Activated CD4-positive, alpha-beta T cell treated with anti-CD3 and anti-CD28 coated beads, Interleukin-2, Interleukin-6, amounts not matched to agents 100 ng/mL and 50 ng/mL, durations not matched to agents 16 hours and 8 hours (primary cell): ENCODE results near the gene KRT75.
A peak's percentile ranks its signal among the peaks of the same experiment; 100 is the strongest.

Experiments used
- DNase-seq: peaks from one replicate; pipeline ENCODE4 v3.0.0-alpha.2; 2020

Gene KRT75

DNA sequence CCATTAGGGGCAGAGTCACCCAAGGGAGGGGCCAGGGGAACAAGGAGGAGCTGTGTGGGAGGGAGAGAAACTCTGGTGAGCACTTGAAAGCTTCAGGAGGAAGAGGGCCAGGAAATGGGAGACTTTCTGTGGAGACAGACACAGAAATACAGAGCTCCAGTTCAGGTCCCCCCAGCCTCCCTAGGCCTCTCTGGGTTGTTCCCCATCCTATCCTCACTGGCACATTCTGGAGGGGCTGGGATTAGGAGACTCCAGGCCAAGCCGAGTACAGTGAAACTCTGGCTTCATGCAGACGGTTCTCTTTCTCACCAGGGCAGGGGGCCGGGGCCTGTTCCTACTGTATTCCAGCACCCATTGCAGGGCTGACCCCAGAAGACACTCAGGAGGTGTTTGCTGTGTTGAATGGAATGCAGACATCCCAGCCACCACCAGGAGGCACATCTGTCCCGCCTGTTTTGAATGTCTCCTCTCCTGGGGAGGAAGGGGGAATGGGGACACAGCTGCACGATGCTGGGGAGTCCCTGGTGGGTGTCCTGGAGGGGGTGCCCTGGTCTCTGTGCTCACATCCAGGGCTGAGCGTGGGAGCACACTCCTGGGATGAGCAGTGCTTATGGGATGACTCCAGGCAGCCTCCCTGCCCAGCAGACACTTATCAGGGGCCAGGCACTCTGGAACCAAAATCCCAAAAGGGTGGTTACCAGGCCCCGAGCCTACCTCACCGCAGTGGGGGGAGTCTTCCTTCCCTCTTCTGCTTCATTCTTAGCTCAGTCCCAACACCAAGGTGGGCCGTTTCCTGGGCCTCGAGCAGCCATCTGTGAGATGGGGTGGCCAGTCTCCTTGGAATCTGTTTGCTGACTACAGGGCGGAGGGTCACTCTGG lies 43.2 kb downstream of the KRT75 start:
- no peak for DNase-seq

GRCh38 chr12:52389313-52390207 lies 44.6 kb downstream of the KRT75 start:
- no peak for DNase-seq

- DNase-seq, result no peak
These were observed 46.3 kb downstream of the KRT75 start for GRCh38 chr12:52387859-52388258.

DNA sequence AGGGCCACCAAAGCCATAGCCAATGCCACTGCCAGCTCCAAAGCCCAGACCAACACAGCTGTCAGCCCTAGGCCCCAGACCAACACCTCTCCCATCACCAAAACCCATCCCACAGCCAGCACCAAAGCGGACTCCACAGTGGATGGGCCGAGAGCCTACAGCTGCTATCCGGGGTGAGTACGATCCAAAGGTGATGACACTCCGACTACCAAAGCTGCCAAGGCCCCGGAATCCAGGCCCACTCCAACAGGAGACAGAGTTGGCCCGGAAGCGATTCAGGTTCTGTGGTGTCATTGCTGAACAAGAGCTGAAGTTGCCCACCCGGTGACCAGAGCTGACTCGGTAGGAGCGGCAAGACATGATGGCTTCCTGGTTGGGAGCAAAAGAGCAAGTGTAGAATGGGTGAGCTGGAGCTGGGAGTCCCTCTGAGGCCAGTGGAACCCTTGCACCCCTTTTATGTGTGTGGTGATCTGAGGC lies 48.9 kb downstream of the KRT75 start, which contains the start of gene KRT84:
TSS of gene KRT84 (minus strand) at position 427 of the 477 bp plus-strand sequence. CDS start at position 360, 67 bp downstream.
- no peak for DNase-seq

DNA sequence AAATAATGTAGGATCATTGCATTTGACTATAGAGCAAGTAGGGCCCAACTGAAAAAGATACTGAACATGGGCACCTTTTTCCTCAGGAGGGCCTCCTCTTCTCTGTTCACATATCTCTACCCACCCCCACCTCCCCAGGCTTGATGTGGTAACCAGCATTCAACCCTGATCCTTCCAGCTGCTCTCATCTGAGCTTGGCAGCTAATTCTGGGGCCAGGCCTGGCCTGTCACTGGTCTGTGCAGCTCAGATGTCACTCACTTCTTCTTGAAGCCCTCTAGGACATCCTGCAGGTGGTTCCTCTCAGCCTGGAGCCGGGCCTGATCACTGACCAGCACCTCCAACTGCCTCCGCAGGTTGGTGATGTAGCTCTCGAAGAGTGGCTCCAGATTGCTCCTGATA lies 50.8 kb downstream of the KRT75 start:
- no peak for DNase-seq

- DNase-seq, result no peak
These were observed 51.3 kb downstream of the KRT75 start for GRCh38 chr12:52382854-52383253.

GRCh38 chr12:52381206-52381605 lies 53.0 kb downstream of the KRT75 start:
- no peak for DNase-seq

DNA sequence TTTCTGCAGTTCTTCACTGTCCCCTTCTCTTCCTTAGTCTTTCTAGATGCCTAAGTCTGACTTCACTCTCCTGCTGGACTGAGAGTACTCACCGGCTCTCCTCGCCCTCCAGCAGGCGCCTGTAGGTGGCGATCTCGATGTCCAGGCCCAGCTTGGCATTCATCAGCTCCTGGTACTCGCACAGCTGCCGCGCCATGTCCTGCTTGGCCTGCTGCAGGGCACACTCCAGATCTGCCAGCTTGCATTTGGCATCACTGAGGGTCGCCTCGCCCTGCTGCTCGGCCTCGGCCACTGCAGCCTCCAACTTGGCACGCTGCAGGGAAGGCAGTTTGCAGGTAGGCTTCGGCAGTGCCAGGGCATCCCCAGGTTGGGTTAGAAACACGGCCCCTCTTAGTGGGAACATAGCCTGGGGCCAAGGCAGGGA lies 53.9 kb downstream of the KRT75 start:
- peak; percentile 14 for DNase-seq

- DNase-seq, result no peak
These were observed 54.6 kb downstream of the KRT75 start for GRCh38 chr12:52379536-52379935.

DNA sequence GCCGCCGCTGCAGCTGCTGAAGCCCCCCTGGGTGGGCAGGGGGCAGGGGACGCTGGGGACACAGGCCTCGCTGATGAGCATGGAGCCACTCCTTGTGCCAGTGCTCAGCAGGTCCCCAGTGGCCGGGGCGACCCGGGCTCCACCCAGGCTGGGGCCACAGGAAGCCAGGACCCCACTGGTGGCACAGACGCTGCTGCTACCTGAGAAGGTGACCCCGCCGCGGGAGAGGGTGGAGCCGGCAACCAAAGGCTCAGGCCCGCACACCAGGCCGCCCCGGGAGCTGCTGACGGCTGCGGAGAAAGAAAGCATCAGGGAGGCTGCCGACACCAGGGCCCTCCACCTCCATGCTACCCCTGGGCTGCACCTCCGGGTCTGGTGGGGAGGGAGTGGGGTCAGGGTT lies 56.1 kb downstream of the KRT75 start:
- no peak for DNase-seq

DNA sequence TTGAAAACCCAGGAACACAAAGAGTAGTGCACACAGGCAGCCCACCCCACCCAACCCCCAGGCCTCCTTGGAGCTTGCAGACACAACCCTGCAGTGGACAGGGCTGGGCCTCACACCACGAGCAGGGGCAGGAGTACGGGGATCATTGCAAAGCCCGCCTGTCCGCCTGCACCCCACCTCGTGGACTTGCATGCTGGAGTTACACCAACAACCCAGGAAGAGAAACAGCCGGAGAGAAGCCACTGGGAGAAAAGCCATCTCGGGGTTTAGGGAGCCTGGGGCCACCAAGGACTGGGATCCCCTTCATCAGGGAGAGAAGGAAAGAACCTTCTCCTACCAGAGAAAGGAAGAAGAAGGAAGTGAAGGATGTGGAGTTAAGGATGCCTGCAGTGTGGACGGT lies 56.9 kb downstream of the KRT75 start:
- no peak for DNase-seq
